HCT116 (cell line): Measurements from ENCODE around the gene THRA. TPM values are rescaled to one million over a fixed set of nuclear protein-coding genes. Genes with fewer than 3 reads are reported as not detected.

ENCODE experiments used
- ATAC-seq: fragments of 200-7000 bp; cut with Tn5 transposase; 2 replicates; pipeline ENCODE4 v1.9.1; 2020; ENCODE audit warnings: mild to moderate bottlenecking, moderate library complexity
- BruUV-seq: library from RNA; stranded (reverse); fragments of 400-500 nt; replicated peaks from 2 replicates; lab custom pipeline; 2021; lab: Mats Ljungman, UMichigan
- CTCF ChIA-PET: fragments of 300-600 bp; sonication (Branson Sonifier 250); formaldehyde crosslinking; loops from one replicate; lab custom pipeline; 2021; ENCODE audit warnings: antibody characterized with exemption; lab: Charles Lee
- POLR2A ChIA-PET: fragments of 300-600, 350-600 bp; sonication (Branson Sonifier 250); formaldehyde crosslinking; loops from one replicate; lab custom pipeline; 2021; ENCODE audit warnings: antibody characterized with exemption; lab: Charles Lee
- RAD21 ChIA-PET, 2 experiments: fragments of 300-600 bp; sonication (Branson Sonifier 250); formaldehyde crosslinking; loops; one replicate each; lab custom pipeline; 2023; ENCODE audit warnings: low total read pairs in 2 of 2; ENCODE audit not compliant: uncharacterized antibody in 2 of 2, unreplicated experiment in 2 of 2, low non-redundant PET in 1 of 2; lab: Charles Lee
- DNase-seq: peaks from one replicate; pipeline ENCODE4 v3.0.0-alpha.2; 2010; ENCODE audit warnings: low read depth, low spot score
- H2AFZ ChIP-seq: fragments of 200-600 bp; shearing (Covaris generic), sonication (generic); 2 replicates; pipeline ENCODE4 v1.6.1; 2017; ENCODE audit warnings: low read depth, mixed run types, mixed read lengths, antibody characterized with exemption, low read length; ENCODE audit not compliant: poor library complexity, severe bottlenecking
- H3K27ac ChIP-seq: 2 replicates; pipeline ENCODE4 v1.5.1; 2012; ENCODE audit warnings: low read depth, low read length
- H3K27me3 ChIP-seq: fragments of 200-600 bp; sonication (generic); 2 replicates; pipeline ENCODE4 v1.6.1; 2016; ENCODE audit warnings: mixed run types, low read length, mixed read lengths; ENCODE audit not compliant: insufficient read depth
- H3K36me3 ChIP-seq, 2 experiments: fragments of 200-500 bp in 1 of 2; fragments of 200-600 bp in 1 of 2; sonication (Bioruptor generic) in 1 of 2; sonication (generic) in 1 of 2; 2 replicates each; pipeline versions ENCODE4 v1.5.1 to v1.6.1; 2014 to 2016; ENCODE audit warnings: low read length in 2 of 2, inconsistent platforms in 1 of 2, mixed read lengths in 1 of 2, mixed run types in 1 of 2; ENCODE audit not compliant: insufficient read depth in 2 of 2, control insufficient read depth in 1 of 2
- H3K4me1 ChIP-seq, 2 experiments: fragments of 200-600 bp in 1 of 2; sonication (generic) in 1 of 2; 2 replicates each; pipeline versions ENCODE4 v1.5.1 to v1.6.1; 2012 to 2017; ENCODE audit warnings: low read length in 2 of 2, inconsistent platforms in 1 of 2, mild to moderate bottlenecking in 1 of 2, mixed read lengths in 1 of 2, mixed run types in 1 of 2, moderate library complexity in 1 of 2; ENCODE audit not compliant: insufficient read depth in 2 of 2, control insufficient read depth in 1 of 2
- H3K4me2 ChIP-seq: fragments of 200-600 bp; sonication (generic); 2 replicates; pipeline ENCODE4 v1.6.1; 2017; ENCODE audit warnings: mixed run types, low read length, mixed read lengths
- H3K4me3 ChIP-seq, 2 experiments: fragments of 200-600 bp in 1 of 2; sonication (generic) in 1 of 2; replicated peaks in 1 of 2; 2 replicates each; pipeline ENCODE4 v1.5.1; 2011 to 2016; ENCODE audit warnings: low read length in 2 of 2, control low read depth in 1 of 2, low read depth in 1 of 2, mild to moderate bottlenecking in 1 of 2, mixed read lengths in 1 of 2, mixed run types in 1 of 2
- H3K79me2 ChIP-seq: fragments of 200-600 bp; sonication (generic); 2 replicates; pipeline ENCODE4 v1.6.1; 2017; ENCODE audit warnings: mild to moderate bottlenecking, mixed run types, low read length, moderate library complexity, mixed read lengths; ENCODE audit not compliant: insufficient read depth
- H3K9ac ChIP-seq: fragments of 200-600 bp; sonication (generic); 2 replicates; pipeline ENCODE4 v1.6.1; 2016; ENCODE audit warnings: low read length, mixed read lengths
- H3K9me2 ChIP-seq: fragments of 200-600 bp; sonication (generic), shearing (Covaris generic); 2 replicates; pipeline ENCODE4 v1.6.1; 2017; ENCODE audit warnings: mixed run types, mild to moderate bottlenecking, moderate library complexity; ENCODE audit not compliant: insufficient read depth
- H3K9me3 ChIP-seq, 2 experiments: fragments of 200-500 bp in 1 of 2; fragments of 200-600 bp in 1 of 2; sonication (Bioruptor generic) in 1 of 2; sonication (generic) in 1 of 2; 2 replicates each; pipeline ENCODE4 v1.6.1; 2014 to 2017; ENCODE audit warnings: low read length in 2 of 2, mixed read lengths in 2 of 2, inconsistent platforms in 1 of 2, low read depth in 1 of 2, mild to moderate bottlenecking in 1 of 2, mixed run types in 1 of 2, moderate library complexity in 1 of 2; ENCODE audit not compliant: control insufficient read depth in 1 of 2, insufficient read depth in 1 of 2
- H4K20me1 ChIP-seq: fragments of 200-600 bp; sonication (generic), shearing (Covaris generic); 2 replicates; pipeline ENCODE4 v1.6.1; 2017; ENCODE audit warnings: mixed run types, mild to moderate bottlenecking, moderate library complexity; ENCODE audit not compliant: insufficient read depth
- EGR1 ChIP-seq: IDR thresholded peaks from 2 replicates; pipeline ENCODE4 v1.6.1; 2012; ENCODE audit warnings: low read depth
- ELF1 ChIP-seq: IDR thresholded peaks from 2 replicates; pipeline ENCODE4 v1.6.1; 2012; ENCODE audit warnings: low read depth, borderline replicate concordance
- EZH2 ChIP-seq: fragments of 200-600 bp; sonication (generic); IDR thresholded peaks from 2 replicates; pipeline ENCODE4 v1.6.1; 2017; ENCODE audit warnings: antibody characterized with exemption, mixed run types
- EZH2phosphoT487 ChIP-seq: fragments of 200-600 bp; IDR thresholded peaks from 2 replicates; pipeline ENCODE4 v1.6.1; 2018; ENCODE audit warnings: antibody characterized with exemption, borderline replicate concordance
- FOSL1 ChIP-seq: IDR thresholded peaks from 2 replicates; pipeline ENCODE4 v1.6.1; 2012; ENCODE audit warnings: low read depth
- POLR2A ChIP-seq: IDR thresholded peaks from 2 replicates; pipeline ENCODE4 v1.7.0; 2011; ENCODE audit warnings: borderline replicate concordance; ENCODE audit not compliant: insufficient read depth, insufficient read length; ENCODE audit errors: extremely low read depth
- POLR2AphosphoS5 ChIP-seq: IDR thresholded peaks from 2 replicates; pipeline ENCODE4 v1.6.1; 2011; ENCODE audit warnings: mild to moderate bottlenecking, low read depth, low read length, moderate library complexity
- RAD21 ChIP-seq: IDR thresholded peaks from 2 replicates; pipeline ENCODE4 v1.6.1; 2012; ENCODE audit warnings: low read depth, mild to moderate bottlenecking
- SIN3A ChIP-seq: IDR thresholded peaks from 2 replicates; pipeline ENCODE4 v1.6.1; 2012; ENCODE audit warnings: low read depth
- SP1 ChIP-seq: IDR thresholded peaks from 2 replicates; pipeline ENCODE4 v1.6.1; 2012; ENCODE audit warnings: low read depth
- SRF ChIP-seq: IDR thresholded peaks from 2 replicates; pipeline ENCODE4 v1.6.1; 2012; ENCODE audit warnings: low read depth
- YY1 ChIP-seq: IDR thresholded peaks from 2 replicates; pipeline ENCODE4 v1.6.1; 2011; ENCODE audit warnings: low read length, low read depth, moderate library complexity, mild to moderate bottlenecking; ENCODE audit not compliant: insufficient replicate concordance; ENCODE audit errors: extremely low read depth
- intact Hi-C: fragments of 100-400 bp; cut with micrococcal nuclease; formaldehyde crosslinking; loops from 2 replicates; pipeline ENCODE4 v1.10.0; 2022
- total RNA-seq: library from RNA; stranded (reverse); gene quantifications from one replicate; pipeline ENCODE4 v1.2.1, GENCODE V29; 2021; ENCODE audit not compliant: unreplicated experiment
- TF ChIP-seq, protein P1 (sequence below): IDR thresholded peaks from 2 replicates; pipeline ENCODE4 v1.6.1; 2012
- TF ChIP-seq, protein P2 (sequence below): IDR thresholded peaks from 2 replicates; pipeline ENCODE4 v1.6.1; 2012; ENCODE audit warnings: low read depth

The THRA gene
- total RNA-seq, 1 experiment from 2014 or later: 23.3 TPM

DNA sequence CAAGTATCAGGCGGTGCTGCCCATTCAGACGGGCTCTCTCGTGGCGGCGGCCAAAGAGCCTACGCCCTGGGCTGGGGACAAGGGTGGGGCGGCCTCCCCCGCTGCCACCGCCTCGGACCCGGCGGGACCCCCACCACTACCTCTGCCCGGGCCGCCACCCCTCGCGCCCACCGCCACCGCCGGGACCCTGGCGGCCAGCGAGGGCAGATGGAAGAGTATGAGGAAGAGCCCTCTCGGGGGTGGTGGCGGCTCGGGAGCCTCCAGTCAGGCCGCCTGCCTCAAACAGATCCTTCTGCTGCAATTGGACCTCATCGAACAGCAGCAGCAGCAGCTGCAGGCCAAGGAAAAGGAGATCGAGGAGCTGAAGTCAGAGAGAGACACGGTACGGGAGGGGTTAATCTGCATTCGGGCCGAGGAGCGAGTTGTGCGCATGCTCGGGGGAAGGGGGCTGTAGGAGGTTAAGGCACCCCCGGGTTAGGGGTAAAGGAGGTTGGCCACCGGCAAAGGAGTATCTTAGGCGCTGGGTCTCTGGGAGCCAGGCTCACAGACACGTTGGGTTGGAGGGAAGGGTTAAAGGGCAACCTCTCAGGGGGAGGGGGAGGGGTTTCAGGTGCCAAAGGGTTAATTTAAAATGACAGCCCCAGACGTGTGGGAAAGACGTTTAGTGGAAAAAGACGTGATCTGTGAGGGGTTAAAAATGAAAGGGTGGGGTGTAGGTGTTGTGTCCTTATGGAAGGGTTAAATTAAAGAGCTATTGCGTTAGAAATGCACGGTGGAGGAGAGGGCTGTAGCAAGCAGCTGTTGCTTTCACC lies 60.4 kb downstream of the THRA start (continued):
- TF ChIP-seq, protein P1, sequence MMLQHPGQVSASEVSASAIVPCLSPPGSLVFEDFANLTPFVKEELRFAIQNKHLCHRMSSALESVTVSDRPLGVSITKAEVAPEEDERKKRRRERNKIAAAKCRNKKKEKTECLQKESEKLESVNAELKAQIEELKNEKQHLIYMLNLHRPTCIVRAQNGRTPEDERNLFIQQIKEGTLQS: no peak
- peak; percentile 55 for TF ChIP-seq SP1

DNA sequence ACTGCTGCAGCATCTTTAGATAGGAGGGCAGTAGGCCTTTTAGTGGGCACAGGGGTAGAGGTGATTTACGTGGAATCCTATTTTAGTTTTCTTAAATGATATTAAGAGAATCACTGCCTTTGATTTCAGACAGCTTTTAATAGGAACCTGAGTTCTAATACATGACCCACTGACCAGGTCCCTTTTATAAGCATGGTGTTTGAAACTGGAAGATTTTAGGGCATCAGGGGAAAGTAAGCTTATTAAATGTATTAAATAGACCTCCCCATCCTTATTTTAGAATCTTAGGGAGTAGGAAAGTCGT lies 61.0 kb downstream of the THRA start:
- Histone ChIP-seq H3K9ac (peak overlapping the region; percentile 93), H4K20me1 (no peaks in the 10 kb centered on the region), H3K9me3 (no peaks in the 10 kb centered on the region), H3K27ac (peak overlapping the region; percentile 97), H2AFZ (no peak overlapping the region), H3K4me1 (peaks cover 7 to 27% of the 10 kb centered on the region in 2 experiments; a peak in 3 of 4 replicates), H3K4me3 (peak overlapping the region; percentile 70 to 86), H3K9me2 (no peaks in the 10 kb centered on the region), H3K27me3 (no peaks in the 10 kb centered on the region), H3K36me3 (peaks cover 15 to 21% of the 10 kb centered on the region in 2 experiments), H3K4me2 (peak overlapping the region; percentile 86), H3K79me2 (peaks cover 62% of the 10 kb centered on the region)
- intact Hi-C loops: no loop called here
- RAD21 ChIA-PET: interaction anchor here in 1 of 2 experiments (1.4 kb wide), 1 partner anchor 12 kb away, joined by 3 read pairs; no protein-coding TSS in a partner anchor
- ATAC-seq (no peak), DNase-seq (no peak)
- POLR2A ChIA-PET: interaction anchor here (0.7 to 2.6 kb wide), 5 partner anchors 10 to 25 kb away, joined by 3 to 16 read pairs (median 9); partner anchors contain the start of genes CASC3 and NR1D1
- TF ChIP-seq FOSL1 (no peak), SRF (no peak), SIN3A (no peak), ELF1 (no peak), EZH2phosphoT487 (no peak), POLR2AphosphoS5 (no peak), POLR2A (no peak), EZH2 (no peak), YY1 (no peak), EGR1 (no peak), RAD21 (no peak)
- TF ChIP-seq, protein P2, sequence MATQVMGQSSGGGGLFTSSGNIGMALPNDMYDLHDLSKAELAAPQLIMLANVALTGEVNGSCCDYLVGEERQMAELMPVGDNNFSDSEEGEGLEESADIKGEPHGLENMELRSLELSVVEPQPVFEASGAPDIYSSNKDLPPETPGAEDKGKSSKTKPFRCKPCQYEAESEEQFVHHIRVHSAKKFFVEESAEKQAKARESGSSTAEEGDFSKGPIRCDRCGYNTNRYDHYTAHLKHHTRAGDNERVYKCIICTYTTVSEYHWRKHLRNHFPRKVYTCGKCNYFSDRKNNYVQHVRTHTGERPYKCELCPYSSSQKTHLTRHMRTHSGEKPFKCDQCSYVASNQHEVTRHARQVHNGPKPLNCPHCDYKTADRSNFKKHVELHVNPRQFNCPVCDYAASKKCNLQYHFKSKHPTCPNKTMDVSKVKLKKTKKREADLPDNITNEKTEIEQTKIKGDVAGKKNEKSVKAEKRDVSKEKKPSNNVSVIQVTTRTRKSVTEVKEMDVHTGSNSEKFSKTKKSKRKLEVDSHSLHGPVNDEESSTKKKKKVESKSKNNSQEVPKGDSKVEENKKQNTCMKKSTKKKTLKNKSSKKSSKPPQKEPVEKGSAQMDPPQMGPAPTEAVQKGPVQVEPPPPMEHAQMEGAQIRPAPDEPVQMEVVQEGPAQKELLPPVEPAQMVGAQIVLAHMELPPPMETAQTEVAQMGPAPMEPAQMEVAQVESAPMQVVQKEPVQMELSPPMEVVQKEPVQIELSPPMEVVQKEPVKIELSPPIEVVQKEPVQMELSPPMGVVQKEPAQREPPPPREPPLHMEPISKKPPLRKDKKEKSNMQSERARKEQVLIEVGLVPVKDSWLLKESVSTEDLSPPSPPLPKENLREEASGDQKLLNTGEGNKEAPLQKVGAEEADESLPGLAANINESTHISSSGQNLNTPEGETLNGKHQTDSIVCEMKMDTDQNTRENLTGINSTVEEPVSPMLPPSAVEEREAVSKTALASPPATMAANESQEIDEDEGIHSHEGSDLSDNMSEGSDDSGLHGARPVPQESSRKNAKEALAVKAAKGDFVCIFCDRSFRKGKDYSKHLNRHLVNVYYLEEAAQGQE: no peak
- TF ChIP-seq, protein P1: no peak
- BruUV-seq: TSS peak; percentile 76
- CTCF ChIA-PET: interaction anchor here (1.0 to 1.9 kb wide), 2 partner anchors 9 to 11 kb away, joined by 3 to 16 read pairs; no protein-coding TSS in a partner anchor
